Sciatic nerve (tissue), 1 donor: Measurements from ENCODE around the gene OPTC. TPM values are rescaled to one million over a fixed set of nuclear protein-coding genes. Genes with fewer than 3 reads are reported as not detected.

Source experiments
- total RNA-seq: library from RNA; stranded (reverse); fragmentation: NEBNext Ultra II Directional; extraction: Animal tissue kit (Norgen Biotek cat#: 25700); gene quantifications from one replicate; pipeline ENCODE4 v1.2.1, GENCODE V29; 2021
- donor health status: DM: no; HTN: no; CAD: no.

Gene OPTC
- total RNA-seq, 1 donor from 2014 or later: not detected

Other genes with a start within 250 kb of the OPTC start
- 83.5 TPM for gene BTG2, start 188.6 kb upstream of the OPTC start, total RNA-seq
- 126 TPM for gene FMOD, start 143.0 kb upstream of the OPTC start, total RNA-seq
- gene PRELP, start 18.3 kb upstream of the OPTC start, total RNA-seq: 200 TPM
- 107 TPM for gene ATP2B4, start 132.7 kb downstream of the OPTC start, total RNA-seq